ENCODE measurements around the gene RNF14. TPM values are rescaled to one million over a fixed set of nuclear protein-coding genes. Genes with fewer than 3 reads are reported as not detected.

Gene RNF14
- total RNA-seq, 1 experiment from 2014 or later, result 20.1 TPM

GRCh38 chr5:142020122-142020659 is 51.3 kb downstream of the RNF14 start:
- Histone ChIP-seq H2AFZ (ENCODE audit: low read length) (no peak overlapping the region), H3K56ac (ENCODE audit: insufficient read length, low read depth, low read length) (no peak overlapping the region), H2BK5ac (ENCODE audit: insufficient read length, low read length) (no peak overlapping the region), H2BK20ac (ENCODE audit: low read depth, low read length, poor library complexity, severe bottlenecking) (no peak overlapping the region), H3K4ac (ENCODE audit: low read depth, low read length) (no peak overlapping the region), H3K79me1 (ENCODE audit: insufficient read depth, low read depth, low read length, poor library complexity, severe bottlenecking) (no peaks in the 10 kb centered on the region), H2BK120ac (ENCODE audit: low read depth, low read length, poor library complexity, severe bottlenecking) (no peak overlapping the region), H3K4me1 (ENCODE audit: insufficient read depth, low read length) (no peaks in the 10 kb centered on the region), H4K20me1 (ENCODE audit: control insufficient read depth, insufficient read depth, insufficient read length) (no peaks in the 10 kb centered on the region), H2BK15ac (ENCODE audit: low read depth, low read length) (no peak overlapping the region), H3K9ac (ENCODE audit: extremely low read depth, insufficient read length, low read length) (no peak overlapping the region), H3K79me2 (ENCODE audit: insufficient read depth, low read length) (no peaks in the 10 kb centered on the region), H3K23ac (ENCODE audit: insufficient read length, low read depth, low read length) (no peak overlapping the region), H3K4me2 (ENCODE audit: insufficient read depth, insufficient read length, low read length) (no peak overlapping the region), H3K27ac (ENCODE audit: insufficient read length, low read depth, low read length) (no peak overlapping the region), H2AK5ac (ENCODE audit: insufficient read length, low read length) (no peak overlapping the region), H3K27me3 (ENCODE audit: insufficient read depth, low read length) (no peaks in the 10 kb centered on the region), H3K9me3 (ENCODE audit: control insufficient read depth, low read depth, low read length) (no peaks in the 10 kb centered on the region), H3T11ph (ENCODE audit: low read length) (no peak overlapping the region), H4K91ac (ENCODE audit: insufficient read length, low read depth, low read length) (no peak overlapping the region), H2BK12ac (ENCODE audit: insufficient read length, low read depth, low read length) (no peak overlapping the region), H4K8ac (replicated peaks; ENCODE audit: insufficient read length, low read depth, low read length) (no peak overlapping the region), H3K18ac (ENCODE audit: insufficient read length, low read depth, low read length) (no peak overlapping the region), H4K5ac (ENCODE audit: insufficient read length, low read depth, low read length) (no peak overlapping the region), H3K23me2 (ENCODE audit: insufficient read length, low read depth, low read length, poor library complexity, severe bottlenecking) (peaks cover 3% of the 10 kb centered on the region), H3K14ac (ENCODE audit: insufficient read depth, low read length) (no peak overlapping the region)
- Mint-ChIP-seq H3K4me1 (peaks cover 10 to 11% of the 10 kb centered on the region in 2 experiments), H3K27me3 (ENCODE audit: low read depth) (peaks cover 2% of the 10 kb centered on the region), H3K4me3 (no peak overlapping the region), H3K27ac (no peak overlapping the region), H3K9me3 (peaks cover 7 to 11% of the 10 kb centered on the region in 2 experiments; a peak in 4 of 5 replicates), H3K36me3 (ENCODE audit: insufficient read depth in 1 of 3, low read depth in 3 of 3) (peaks cover 0 to 7% (median 0%) of the 10 kb centered on the region in 3 experiments; a peak in 3 of 7 replicates)
- no CpG with 5 or more reads among the region's 1 CpG for WGBS (ENCODE audit: extremely low coverage, insufficient read length, low lambda C conversion rate)
- DNase-seq, result no peak
- no peak for TF ChIP-seq CTCF (conservative IDR thresholded peaks at IDR 0.05)
